GM12878 (cell line): ENCODE measurements around the gene GLA. TPM values are rescaled to one million over a fixed set of nuclear protein-coding genes. Genes with fewer than 3 reads are reported as not detected.

ENCODE experiments used
- ETV6 ChIP-seq, 2 experiments: fragments of 450-650 bp in 1 of 2; IDR thresholded peaks in 1 of 2; conservative IDR thresholded peaks in 1 of 2; 2 replicates each; pipeline ENCODE4 v1.6.1; 2014; ENCODE audit warnings: antibody characterized with exemption in 1 of 2, borderline replicate concordance in 1 of 2, low read depth in 1 of 2, mild to moderate bottlenecking in 1 of 2, moderate library complexity in 1 of 2
- NBN ChIP-seq: fragments of 450-650 bp; IDR thresholded peaks from 2 replicates; pipeline ENCODE4 v1.6.1; 2016
- NFYA ChIP-seq: IDR thresholded peaks from 2 replicates; pipeline ENCODE4 v1.6.1; 2011; ENCODE audit warnings: low read depth, mild to moderate bottlenecking, low read length, improper control_type of control experiment, borderline replicate concordance
- STAT1 ChIP-seq: fragments of 450-650 bp; conservative IDR thresholded peaks from 2 replicates; pipeline ENCODE4 v1.6.1; 2014; ENCODE audit warnings: antibody characterized with exemption, mild to moderate bottlenecking
- STAT3 ChIP-seq: IDR thresholded peaks from 2 replicates; pipeline ENCODE4 v1.6.1; 2011; ENCODE audit warnings: low read depth, low read length, improper control_type of control experiment
- ZNF622 ChIP-seq: fragments of 450-650 bp; IDR thresholded peaks from 2 replicates; pipeline ENCODE4 v1.6.1; 2017; ENCODE audit warnings: mild to moderate bottlenecking, inconsistent platforms
- polyA plus RNA-seq, 11 experiments: library from polyadenylated mRNA; depleted of rRNA in 4 of 11; unstranded in 6 of 11; stranded (reverse) in 5 of 11; fragments of >200 nt; fragmentation: Nextera tagmentation in 4 of 11; fragmentation: Illumina TruSeq in 1 of 11; extraction: Ambion mirVana in 4 of 11; extraction: Trizol in 1 of 11; gene quantifications; 1 replicate in 1 of 11; 2 replicates in 10 of 11; pipeline versions ENCODE4 v1.2.1 to v1.2.3, GENCODE V29; 2011 to 2016; ENCODE audit warnings: inconsistent platforms in 2 of 11, missing spikeins in 2 of 11, low read depth in 1 of 11
- total RNA-seq, 4 experiments: library from RNA; depleted of rRNA in 3 of 4; stranded (reverse); fragments of >200 nt in 3 of 4; fragmentation: Illumina TruSeq in 1 of 4; extraction: Trizol in 1 of 4; gene quantifications; 2 replicates each; pipeline versions ENCODE4 v1.2.1 to v1.2.3, GENCODE V29; 2013 to 2021
- TF ChIP-seq, protein P1 (sequence below), 3 experiments: IDR thresholded peaks in 2 of 3; conservative IDR thresholded peaks in 1 of 3; 2 replicates each; pipeline ENCODE4 v1.5.1; 2011; ENCODE audit warnings: low read depth in 3 of 3, low read length in 3 of 3, mild to moderate bottlenecking in 3 of 3, control low read depth in 2 of 3, moderate library complexity in 2 of 3, inconsistent platforms in 1 of 3, mixed read lengths in 1 of 3; ENCODE audit not compliant: control insufficient read depth in 2 of 3, insufficient read depth in 1 of 3; ENCODE audit errors: extremely low read depth in 1 of 3
- TF ChIP-seq, protein P2 (sequence below): fragments of 450-650 bp; IDR thresholded peaks from 2 replicates; pipeline ENCODE4 v1.6.1; 2016; ENCODE audit warnings: mild to moderate bottlenecking
- TF ChIP-seq, protein P3 (sequence below): fragments of 450-650 bp; IDR thresholded peaks from 2 replicates; pipeline ENCODE4 v1.6.1; 2017; ENCODE audit warnings: borderline replicate concordance
- TF ChIP-seq, protein P4 (sequence below): IDR thresholded peaks from 2 replicates; pipeline ENCODE4 v1.6.1; 2012; ENCODE audit warnings: low read depth, low read length, improper control_type of control experiment
- TF ChIP-seq, protein P5 (sequence below): fragments of 450-650 bp; IDR thresholded peaks from 2 replicates; pipeline ENCODE4 v1.6.1; 2016; ENCODE audit warnings: mild to moderate bottlenecking, moderate library complexity, borderline replicate concordance

GLA gene
- total and polyA plus RNA-seq, 10 of the 15 experiments (the other 5 are each of a cell fraction or from before 2014, with no cell fraction given) = 23.8 to 66.4 (median 29.1) TPM

DNA sequence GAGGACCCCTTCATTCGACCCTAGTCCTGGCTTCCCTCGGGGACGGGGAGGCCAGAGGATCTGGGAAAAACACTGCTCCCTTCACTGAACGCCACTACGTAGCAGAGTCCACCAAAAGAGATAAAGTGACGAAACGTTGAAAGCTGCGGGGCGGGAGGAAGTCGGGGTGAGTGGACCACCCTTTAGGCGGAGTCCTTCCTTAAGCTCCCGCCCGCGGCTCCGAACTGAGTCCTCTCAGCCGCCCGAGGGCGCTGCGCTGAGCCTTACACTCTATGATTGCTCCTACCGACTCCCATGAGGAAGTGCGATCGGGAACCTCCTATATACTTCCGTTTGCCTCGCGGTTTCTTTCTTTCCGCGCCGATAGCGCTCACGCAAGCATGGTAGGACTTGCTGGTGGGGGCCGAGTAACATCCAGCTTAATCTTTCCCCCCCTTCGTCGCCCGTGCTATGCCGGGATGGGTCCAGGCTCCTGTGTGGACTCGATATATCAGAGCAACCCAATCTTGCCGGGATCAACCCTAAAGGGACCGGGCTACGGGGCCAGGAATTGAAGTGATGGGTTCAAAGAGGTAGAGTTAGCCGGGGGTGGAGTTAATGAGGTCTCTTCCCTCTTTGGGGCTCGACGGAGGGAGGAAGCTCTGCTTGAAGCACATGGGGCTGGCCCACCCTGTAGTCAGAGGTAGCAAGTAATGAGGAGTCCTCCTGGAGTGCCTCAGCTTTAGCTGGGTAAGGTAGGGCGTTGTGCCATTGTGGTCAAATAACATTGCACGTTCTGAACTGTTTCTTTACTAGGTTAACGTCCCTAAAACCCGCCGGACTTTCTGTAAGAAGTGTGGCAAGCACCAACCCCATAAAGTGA, 16.8 kb downstream of the GLA start, which contains the start of gene RPL36A (continued):
- TF ChIP-seq, protein P1, sequence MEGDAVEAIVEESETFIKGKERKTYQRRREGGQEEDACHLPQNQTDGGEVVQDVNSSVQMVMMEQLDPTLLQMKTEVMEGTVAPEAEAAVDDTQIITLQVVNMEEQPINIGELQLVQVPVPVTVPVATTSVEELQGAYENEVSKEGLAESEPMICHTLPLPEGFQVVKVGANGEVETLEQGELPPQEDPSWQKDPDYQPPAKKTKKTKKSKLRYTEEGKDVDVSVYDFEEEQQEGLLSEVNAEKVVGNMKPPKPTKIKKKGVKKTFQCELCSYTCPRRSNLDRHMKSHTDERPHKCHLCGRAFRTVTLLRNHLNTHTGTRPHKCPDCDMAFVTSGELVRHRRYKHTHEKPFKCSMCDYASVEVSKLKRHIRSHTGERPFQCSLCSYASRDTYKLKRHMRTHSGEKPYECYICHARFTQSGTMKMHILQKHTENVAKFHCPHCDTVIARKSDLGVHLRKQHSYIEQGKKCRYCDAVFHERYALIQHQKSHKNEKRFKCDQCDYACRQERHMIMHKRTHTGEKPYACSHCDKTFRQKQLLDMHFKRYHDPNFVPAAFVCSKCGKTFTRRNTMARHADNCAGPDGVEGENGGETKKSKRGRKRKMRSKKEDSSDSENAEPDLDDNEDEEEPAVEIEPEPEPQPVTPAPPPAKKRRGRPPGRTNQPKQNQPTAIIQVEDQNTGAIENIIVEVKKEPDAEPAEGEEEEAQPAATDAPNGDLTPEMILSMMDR (IDR thresholded peaks at IDR 0.05 in 2 of 3, conservative IDR thresholded peaks at IDR 0.05 in 1 of 3; ENCODE audit: control insufficient read depth in 2 of 3, extremely low read depth in 1 of 3, insufficient read depth in 1 of 3, low read depth in 3 of 3, low read length in 3 of 3) = peak; percentile 62 to 77 (median 74)
- TF ChIP-seq STAT3 = no peak
- TF ChIP-seq, protein P2, sequence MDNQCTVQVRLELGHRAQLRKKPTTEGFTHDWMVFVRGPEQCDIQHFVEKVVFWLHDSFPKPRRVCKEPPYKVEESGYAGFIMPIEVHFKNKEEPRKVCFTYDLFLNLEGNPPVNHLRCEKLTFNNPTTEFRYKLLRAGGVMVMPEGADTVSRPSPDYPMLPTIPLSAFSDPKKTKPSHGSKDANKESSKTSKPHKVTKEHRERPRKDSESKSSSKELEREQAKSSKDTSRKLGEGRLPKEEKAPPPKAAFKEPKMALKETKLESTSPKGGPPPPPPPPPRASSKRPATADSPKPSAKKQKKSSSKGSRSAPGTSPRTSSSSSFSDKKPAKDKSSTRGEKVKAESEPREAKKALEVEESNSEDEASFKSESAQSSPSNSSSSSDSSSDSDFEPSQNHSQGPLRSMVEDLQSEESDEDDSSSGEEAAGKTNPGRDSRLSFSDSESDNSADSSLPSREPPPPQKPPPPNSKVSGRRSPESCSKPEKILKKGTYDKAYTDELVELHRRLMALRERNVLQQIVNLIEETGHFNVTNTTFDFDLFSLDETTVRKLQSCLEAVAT = peak; percentile 58; the same call in 1 of the 2 replicates
- peak; percentile 84; the same call in 1 of the 2 replicates for TF ChIP-seq NBN
- TF ChIP-seq ETV6 (conservative IDR thresholded peaks at IDR 0.05 in 1 of 2, IDR thresholded peaks at IDR 0.05 in 1 of 2; ENCODE audit: borderline replicate concordance in 1 of 2, low read depth in 1 of 2) = peak in 1 of 2 experiments; percentile 84; a peak in 2 of 4 replicates
- TF ChIP-seq, protein P3, sequence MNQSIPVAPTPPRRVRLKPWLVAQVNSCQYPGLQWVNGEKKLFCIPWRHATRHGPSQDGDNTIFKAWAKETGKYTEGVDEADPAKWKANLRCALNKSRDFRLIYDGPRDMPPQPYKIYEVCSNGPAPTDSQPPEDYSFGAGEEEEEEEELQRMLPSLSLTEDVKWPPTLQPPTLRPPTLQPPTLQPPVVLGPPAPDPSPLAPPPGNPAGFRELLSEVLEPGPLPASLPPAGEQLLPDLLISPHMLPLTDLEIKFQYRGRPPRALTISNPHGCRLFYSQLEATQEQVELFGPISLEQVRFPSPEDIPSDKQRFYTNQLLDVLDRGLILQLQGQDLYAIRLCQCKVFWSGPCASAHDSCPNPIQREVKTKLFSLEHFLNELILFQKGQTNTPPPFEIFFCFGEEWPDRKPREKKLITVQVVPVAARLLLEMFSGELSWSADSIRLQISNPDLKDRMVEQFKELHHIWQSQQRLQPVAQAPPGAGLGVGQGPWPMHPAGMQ = no peak
- TF ChIP-seq ZNF622 = no peak
- TF ChIP-seq, protein P4, sequence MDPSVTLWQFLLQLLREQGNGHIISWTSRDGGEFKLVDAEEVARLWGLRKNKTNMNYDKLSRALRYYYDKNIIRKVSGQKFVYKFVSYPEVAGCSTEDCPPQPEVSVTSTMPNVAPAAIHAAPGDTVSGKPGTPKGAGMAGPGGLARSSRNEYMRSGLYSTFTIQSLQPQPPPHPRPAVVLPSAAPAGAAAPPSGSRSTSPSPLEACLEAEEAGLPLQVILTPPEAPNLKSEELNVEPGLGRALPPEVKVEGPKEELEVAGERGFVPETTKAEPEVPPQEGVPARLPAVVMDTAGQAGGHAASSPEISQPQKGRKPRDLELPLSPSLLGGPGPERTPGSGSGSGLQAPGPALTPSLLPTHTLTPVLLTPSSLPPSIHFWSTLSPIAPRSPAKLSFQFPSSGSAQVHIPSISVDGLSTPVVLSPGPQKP = 0 out of 2 replicates have a peak, but pooled peaks have one; percentile 19
- TF ChIP-seq, protein P5, sequence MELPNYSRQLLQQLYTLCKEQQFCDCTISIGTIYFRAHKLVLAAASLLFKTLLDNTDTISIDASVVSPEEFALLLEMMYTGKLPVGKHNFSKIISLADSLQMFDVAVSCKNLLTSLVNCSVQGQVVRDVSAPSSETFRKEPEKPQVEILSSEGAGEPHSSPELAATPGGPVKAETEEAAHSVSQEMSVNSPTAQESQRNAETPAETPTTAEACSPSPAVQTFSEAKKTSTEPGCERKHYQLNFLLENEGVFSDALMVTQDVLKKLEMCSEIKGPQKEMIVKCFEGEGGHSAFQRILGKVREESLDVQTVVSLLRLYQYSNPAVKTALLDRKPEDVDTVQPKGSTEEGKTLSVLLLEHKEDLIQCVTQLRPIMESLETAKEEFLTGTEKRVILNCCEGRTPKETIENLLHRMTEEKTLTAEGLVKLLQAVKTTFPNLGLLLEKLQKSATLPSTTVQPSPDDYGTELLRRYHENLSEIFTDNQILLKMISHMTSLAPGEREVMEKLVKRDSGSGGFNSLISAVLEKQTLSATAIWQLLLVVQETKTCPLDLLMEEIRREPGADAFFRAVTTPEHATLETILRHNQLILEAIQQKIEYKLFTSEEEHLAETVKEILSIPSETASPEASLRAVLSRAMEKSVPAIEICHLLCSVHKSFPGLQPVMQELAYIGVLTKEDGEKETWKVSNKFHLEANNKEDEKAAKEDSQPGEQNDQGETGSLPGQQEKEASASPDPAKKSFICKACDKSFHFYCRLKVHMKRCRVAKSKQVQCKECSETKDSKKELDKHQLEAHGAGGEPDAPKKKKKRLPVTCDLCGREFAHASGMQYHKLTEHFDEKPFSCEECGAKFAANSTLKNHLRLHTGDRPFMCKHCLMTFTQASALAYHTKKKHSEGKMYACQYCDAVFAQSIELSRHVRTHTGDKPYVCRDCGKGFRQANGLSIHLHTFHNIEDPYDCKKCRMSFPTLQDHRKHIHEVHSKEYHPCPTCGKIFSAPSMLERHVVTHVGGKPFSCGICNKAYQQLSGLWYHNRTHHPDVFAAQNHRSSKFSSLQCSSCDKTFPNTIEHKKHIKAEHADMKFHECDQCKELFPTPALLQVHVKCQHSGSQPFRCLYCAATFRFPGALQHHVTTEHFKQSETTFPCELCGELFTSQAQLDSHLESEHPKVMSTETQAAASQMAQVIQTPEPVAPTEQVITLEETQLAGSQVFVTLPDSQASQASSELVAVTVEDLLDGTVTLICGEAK = peak; percentile 76; the same call in 1 of the 2 replicates
- no peak for TF ChIP-seq STAT1
- TF ChIP-seq NFYA = no peak
